IMR-90 (cell line): ENCODE data around the gene RPH3AL. TPM values are rescaled to one million over a fixed set of nuclear protein-coding genes. Genes with fewer than 3 reads are reported as not detected.

Experiments
- ATAC-seq: fragments of 200-7000 bp; cut with Tn5 transposase; 2 replicates; pipeline ENCODE4 v1.9.1; 2020; ENCODE audit warnings: low read depth, mild to moderate bottlenecking, moderate library complexity
- BruUV-seq: library from RNA; stranded (reverse); fragments of 400-500 nt; replicated peaks from 2 replicates; lab custom pipeline; 2021; lab: Mats Ljungman, UMichigan
- CTCF ChIA-PET: fragments of 300-600 bp; formaldehyde crosslinking; extraction: SDS; loops from one replicate; lab custom pipeline; 2021; ENCODE audit warnings: antibody characterized with exemption; lab: Yijun Ruan, JAX
- POLR2A ChIA-PET: fragments of 300-600 bp; sonication (Branson Sonifier 250); formaldehyde crosslinking; loops from one replicate; lab custom pipeline; 2022; ENCODE audit warnings: antibody characterized with exemption; ENCODE audit not compliant: unreplicated experiment; lab: Charles Lee
- DNase-seq: peaks from one replicate; pipeline ENCODE4 v3.0.0; 2013
- H2AFZ ChIP-seq: replicated peaks from 2 replicates; pipeline ENCODE3; 2013; ENCODE audit warnings: low read length, mild to moderate bottlenecking; ENCODE audit not compliant: poor library complexity
- H2AK5ac ChIP-seq: 2 replicates; pipeline ENCODE4 v1.6.1; 2013; ENCODE audit warnings: low read depth, low read length, inconsistent platforms
- H2AK9ac ChIP-seq: replicated peaks from 2 replicates; pipeline ENCODE3; 2013; ENCODE audit warnings: mild to moderate bottlenecking, low read depth, low read length, moderate library complexity; ENCODE audit not compliant: poor library complexity
- H2BK120ac ChIP-seq: 2 replicates; pipeline ENCODE4 v1.6.1; 2013; ENCODE audit warnings: low read depth, low read length, inconsistent platforms
- H2BK15ac ChIP-seq: 3 replicates; pipeline ENCODE4 v1.6.1; 2013; ENCODE audit warnings: low read depth, low read length, inconsistent platforms
- H2BK20ac ChIP-seq: 2 replicates; pipeline ENCODE4 v1.6.1; 2013; ENCODE audit warnings: low read depth, mild to moderate bottlenecking, inconsistent platforms, low read length, moderate library complexity
- H2BK5ac ChIP-seq: 2 replicates; pipeline ENCODE4 v1.6.1; 2013; ENCODE audit warnings: mild to moderate bottlenecking, low read depth, low read length, inconsistent platforms; ENCODE audit not compliant: poor library complexity, severe bottlenecking
- H3K14ac ChIP-seq: replicated peaks from 2 replicates; pipeline ENCODE4 v1.6.1; 2013; ENCODE audit warnings: low read depth, low read length, inconsistent platforms
- H3K18ac ChIP-seq: 2 replicates; pipeline ENCODE4 v1.6.1; 2013; ENCODE audit warnings: low read depth, low read length, control low read depth
- H3K23ac ChIP-seq: 2 replicates; pipeline ENCODE4 v1.6.1; 2013; ENCODE audit warnings: low read depth, low read length, inconsistent platforms
- H3K27ac ChIP-seq: 2 replicates; pipeline ENCODE4 v1.5.1; 2013; ENCODE audit warnings: mild to moderate bottlenecking, control low read depth, low read length; ENCODE audit not compliant: insufficient read depth
- H3K27me3 ChIP-seq: 2 replicates; pipeline ENCODE4 v1.6.1; 2013; ENCODE audit warnings: low read length; ENCODE audit not compliant: control insufficient read depth, insufficient read depth
- H3K36me3 ChIP-seq: 2 replicates; pipeline ENCODE4 v1.6.1; 2013; ENCODE audit warnings: low read length, mixed read lengths; ENCODE audit not compliant: control insufficient read depth, insufficient read depth
- H3K4ac ChIP-seq: 2 replicates; pipeline ENCODE4 v1.6.1; 2013; ENCODE audit warnings: low read depth, low read length, inconsistent platforms
- H3K4me1 ChIP-seq: 2 replicates; pipeline ENCODE4 v1.6.1; 2013; ENCODE audit warnings: low read length, mixed read lengths; ENCODE audit not compliant: control insufficient read depth, insufficient read depth
- H3K4me2 ChIP-seq: 2 replicates; pipeline ENCODE4 v1.6.1; 2013; ENCODE audit warnings: low read depth, mild to moderate bottlenecking, control low read depth, low read length, moderate library complexity
- H3K4me3 ChIP-seq: 2 replicates; pipeline ENCODE4 v1.5.1; 2013; ENCODE audit warnings: low read depth, mild to moderate bottlenecking, control low read depth, low read length, moderate library complexity; ENCODE audit not compliant: insufficient read depth
- H3K56ac ChIP-seq: 2 replicates; pipeline ENCODE4 v1.6.1; 2013; ENCODE audit warnings: low read length, inconsistent platforms; ENCODE audit not compliant: insufficient read depth; ENCODE audit errors: extremely low read depth
- H3K79me1 ChIP-seq, 2 experiments: 2 replicates each; pipeline ENCODE4 v1.6.1; 2013; ENCODE audit warnings: low read length in 2 of 2, inconsistent platforms in 1 of 2, low read depth in 1 of 2
- H3K9ac ChIP-seq: 2 replicates; pipeline ENCODE4 v1.6.1; 2013; ENCODE audit warnings: low read depth, low read length, control low read depth
- H3K9me1 ChIP-seq: 2 replicates; pipeline ENCODE4 v1.6.1; 2013; ENCODE audit warnings: low read length, inconsistent platforms; ENCODE audit not compliant: insufficient read depth
- H3K9me3 ChIP-seq: 2 replicates; pipeline ENCODE4 v1.6.1; 2013; ENCODE audit warnings: low read length; ENCODE audit not compliant: control insufficient read depth, insufficient read depth
- H4K20me1 ChIP-seq: 2 replicates; pipeline ENCODE4 v1.6.1; 2013; ENCODE audit warnings: low read length, inconsistent platforms; ENCODE audit not compliant: insufficient read depth
- H4K5ac ChIP-seq: 2 replicates; pipeline ENCODE4 v1.6.1; 2013; ENCODE audit warnings: mild to moderate bottlenecking, low read depth, low read length, control low read depth
- H4K8ac ChIP-seq, 2 experiments: 2 replicates each; pipeline ENCODE4 v1.6.1; 2013; ENCODE audit warnings: low read depth in 2 of 2, low read length in 2 of 2, control low read depth in 1 of 2, inconsistent platforms in 1 of 2
- H4K91ac ChIP-seq: 2 replicates; pipeline ENCODE4 v1.6.1; 2013; ENCODE audit warnings: low read depth, low read length, inconsistent platforms; ENCODE audit not compliant: insufficient read depth
- BHLHE40 ChIP-seq: fragments of 150-350 bp; IDR thresholded peaks from 2 replicates; pipeline ENCODE4 v1.6.1; 2016; ENCODE audit warnings: mild to moderate bottlenecking, low read depth, low read length
- CEBPB ChIP-seq: IDR thresholded peaks from 2 replicates; pipeline ENCODE4 v1.6.1; 2012; ENCODE audit warnings: low read depth, low read length, improper control_type of control experiment
- CHD1 ChIP-seq: IDR thresholded peaks from 2 replicates; pipeline ENCODE4 v1.6.1; 2012; ENCODE audit warnings: low read depth, low read length, improper control_type of control experiment
- CTCF ChIP-seq: conservative IDR thresholded peaks from 2 replicates; pipeline ENCODE4 v1.5.1; 2012; ENCODE audit warnings: mild to moderate bottlenecking, low read depth, low read length, improper control_type of control experiment
- ELK1 ChIP-seq: fragments of 150-350 bp; IDR thresholded peaks from 2 replicates; pipeline ENCODE4 v1.6.1; 2016; ENCODE audit warnings: low read depth, mild to moderate bottlenecking, low read length, moderate library complexity, borderline replicate concordance
- FOS ChIP-seq: fragments of 150-350 bp; IDR thresholded peaks from 2 replicates; pipeline ENCODE4 v1.6.1; 2016; ENCODE audit warnings: low read depth, low read length
- MAFK ChIP-seq: IDR thresholded peaks from 2 replicates; pipeline ENCODE4 v1.6.1; 2012; ENCODE audit warnings: low read depth, low read length, improper control_type of control experiment
- MAZ ChIP-seq: IDR thresholded peaks from 2 replicates; pipeline ENCODE4 v1.6.1; 2012; ENCODE audit warnings: low read depth, mild to moderate bottlenecking, low read length, improper control_type of control experiment, moderate library complexity, borderline replicate concordance
- MXI1 ChIP-seq: IDR thresholded peaks from 2 replicates; pipeline ENCODE4 v1.6.1; 2012; ENCODE audit warnings: low read depth, mild to moderate bottlenecking, low read length, moderate library complexity, borderline replicate concordance
- RAD21 ChIP-seq: IDR thresholded peaks from 2 replicates; pipeline ENCODE4 v1.6.1; 2012; ENCODE audit warnings: low read length, improper control_type of control experiment
- RCOR1 ChIP-seq: IDR thresholded peaks from 2 replicates; pipeline ENCODE4 v1.6.1; 2012; ENCODE audit warnings: mild to moderate bottlenecking, low read length, improper control_type of control experiment; ENCODE audit not compliant: insufficient replicate concordance
- RFX5 ChIP-seq: IDR thresholded peaks from 2 replicates; pipeline ENCODE4 v1.8.0; 2012; ENCODE audit warnings: low read depth, mild to moderate bottlenecking, low read length, moderate library complexity
- SMC3 ChIP-seq: fragments of 150-350 bp; IDR thresholded peaks from 2 replicates; pipeline ENCODE4 v1.6.1; 2016; ENCODE audit warnings: low read depth, mild to moderate bottlenecking, antibody characterized with exemption, low read length, moderate library complexity
- USF2 ChIP-seq: fragments of 150-350 bp; IDR thresholded peaks from 2 replicates; pipeline ENCODE4 v1.6.1; 2017; ENCODE audit warnings: mild to moderate bottlenecking, antibody characterized with exemption, low read length, low read depth
- WGBS, 2 experiments: methylation state at CpG; one replicate each; pipeline versions ENCODE4 v1.1.5 to v1.1.7; 2013; ENCODE audit warnings: missing lambda C conversion rate in 2 of 2; ENCODE audit not compliant: insufficient read length in 1 of 2; ENCODE audit errors: extremely low coverage in 2 of 2; 5-methylcytosine and 5-hydroxymethylcytosine counted together
- dilution Hi-C: fragments of 300-500 bp; cut with HindIII; formaldehyde crosslinking; loops from one replicate; pipeline ENCODE4 v1.14.3; 2018; ENCODE audit warnings: low sequenced_read_pairs; ENCODE audit not compliant: unreplicated experiment
- in situ Hi-C: fragments of 300-500 bp; cut with MboI; formaldehyde crosslinking; loops from 3 replicates; pipeline ENCODE4 v1.14.3; 2019; ENCODE audit warnings: low sequenced_read_pairs, inconsistent platforms, mixed read lengths
- intact Hi-C: fragments of 100-400 bp; cut with micrococcal nuclease; formaldehyde crosslinking; loops from 2 replicates; pipeline ENCODE4 v1.10.0; 2022
- polyA plus RNA-seq, 3 experiments: library from polyadenylated mRNA; depleted of rRNA; stranded (reverse); fragments of >200 nt; gene quantifications; 2 replicates each; pipeline ENCODE4 v1.2.3, GENCODE V29; 2012; ENCODE audit warnings: low replicate concordance in 1 of 3
- total RNA-seq: library from RNA; depleted of rRNA; stranded (reverse); fragments of >200 nt; gene quantifications from 2 replicates; pipeline ENCODE4 v1.2.3, GENCODE V29; 2012

Gene RPH3AL
- total and polyA plus RNA-seq, 2 of the 4 experiments (the other 2 are of a cell fraction) = 1.8 to 2.5 TPM

- no peak overlapping the region for H3K27ac ChIP-seq
- TF ChIP-seq FOS = no peak
- no peak for TF ChIP-seq BHLHE40
- no peak for TF ChIP-seq CEBPB
- no peak for TF ChIP-seq SMC3
- no peak for TF ChIP-seq RFX5
- no peak for TF ChIP-seq MXI1
- no peak for TF ChIP-seq CTCF
- no peak for TF ChIP-seq MAFK
- TF ChIP-seq MAZ = no peak
- no peak for TF ChIP-seq CHD1
- no peak for TF ChIP-seq RAD21
- TF ChIP-seq USF2 = no peak
- TF ChIP-seq RCOR1 = no peak
- TF ChIP-seq ELK1 = no peak
- no peak overlapping the region for H3K4me2 ChIP-seq
- H3K9ac ChIP-seq = no peak overlapping the region
- dilution Hi-C loops = no loop called here
- no peak overlapping the region for H2BK5ac ChIP-seq
- no peaks in the 10 kb centered on the region for H3K79me1 ChIP-seq
- ATAC-seq (no peak), DNase-seq (no peak)
- H3K27me3 ChIP-seq = peaks cover 25% of the 10 kb centered on the region
- no peak overlapping the region for H4K8ac ChIP-seq
- H3K4me1 ChIP-seq = no peaks in the 10 kb centered on the region
- H3K4me3 ChIP-seq = no peak overlapping the region
- H3K36me3 ChIP-seq = no peaks in the 10 kb centered on the region
- no peak overlapping the region for H2AK5ac ChIP-seq
- ChIA-PET CTCF (no interaction called here), POLR2A (no interaction called here)
- no peak overlapping the region for H3K14ac ChIP-seq
- no peak overlapping the region for H2AFZ ChIP-seq
- 0 out of 2 replicates have a peak, but pooled peaks cover 1% of the 10 kb centered on the region for H4K20me1 ChIP-seq
- no peak overlapping the region for H4K91ac ChIP-seq
- H2BK120ac ChIP-seq = no peak overlapping the region
- H3K9me1 ChIP-seq = no peaks in the 10 kb centered on the region
- no peak overlapping the region for H3K23ac ChIP-seq
- intact Hi-C loops = no loop called here
- in situ Hi-C loops = no loop called here
- no peak overlapping the region for H2BK15ac ChIP-seq
- H2BK20ac ChIP-seq = no peak overlapping the region
- H3K9me3 ChIP-seq = no peaks in the 10 kb centered on the region
- WGBS, 2 experiments = 93% methylated on average over 6 of the region's 16 CpGs; no CpG with 5 or more reads in 1 of the 2 experiments
- no peak overlapping the region for H2AK9ac ChIP-seq
- no peak overlapping the region for H3K4ac ChIP-seq
- no TSS peak for BruUV-seq
- H3K18ac ChIP-seq = no peak overlapping the region
- no peak overlapping the region for H3K56ac ChIP-seq
- H4K5ac ChIP-seq = no peak overlapping the region
Observed at GRCh38 chr17:306116-306515, 46.5 kb downstream of the RPH3AL start.
